8988T (cell line): ENCODE data around the gene ZFP64.
A peak's percentile ranks its signal among the peaks of the same experiment; 100 is the strongest.
"Not testable (repeated sequence)": the region's sequence is repeated elsewhere in the genome, so short reads cannot be mapped to it uniquely, and the experiment has no call there.

Experiments
- DNase-seq: peaks from one replicate; pipeline ENCODE4 v3.0.0; 2011

ZFP64 gene

GRCh38 chr20:52191132-52191915 is at the start of gene ZFP64:
TSS of gene ZFP64 (minus strand) at chr20:52191779. CDS start at chr20:52191636, 143 bp downstream.
- DNase-seq = peak; percentile 66

GRCh38 chr20:52240802-52241201 is 49.2 kb upstream of the ZFP64 start:
- no peak for DNase-seq

GRCh38 chr20:52239102-52239501 is 47.5 kb upstream of the ZFP64 start:
- no peak for DNase-seq

- no peak for DNase-seq
Measured at GRCh38 chr20:52236292-52236691, 44.7 kb upstream of the ZFP64 start.

GRCh38 chr20:52235129-52235528 is 43.5 kb upstream of the ZFP64 start:
- no peak for DNase-seq

- no peak for DNase-seq
Measured at GRCh38 chr20:52234302-52235045, 42.9 kb upstream of the ZFP64 start.

GRCh38 chr20:52231230-52231746 is 39.7 kb upstream of the ZFP64 start:
- DNase-seq = no peak

- no peak for DNase-seq
Measured at GRCh38 chr20:52230409-52230808, 38.8 kb upstream of the ZFP64 start.

GRCh38 chr20:52229346-52229745 is 37.8 kb upstream of the ZFP64 start:
- DNase-seq = not testable (repeated sequence)

GRCh38 chr20:52226370-52226769 is 34.8 kb upstream of the ZFP64 start:
- DNase-seq = no peak

GRCh38 chr20:52224920-52225319 is 33.3 kb upstream of the ZFP64 start:
- no peak for DNase-seq

- not testable (repeated sequence) for DNase-seq
Measured at GRCh38 chr20:52221362-52221761, 29.8 kb upstream of the ZFP64 start.

- not testable (repeated sequence) for DNase-seq
Measured at GRCh38 chr20:52220891-52221290, 29.3 kb upstream of the ZFP64 start.

GRCh38 chr20:52219441-52219840 is 27.9 kb upstream of the ZFP64 start:
- no peak for DNase-seq

GRCh38 chr20:52217689-52218395 is 26.3 kb upstream of the ZFP64 start:
- no peak for DNase-seq

GRCh38 chr20:52213995-52214394 is 22.4 kb upstream of the ZFP64 start:
- no peak for DNase-seq

- no peak for DNase-seq
Measured at GRCh38 chr20:52212943-52213342, 21.4 kb upstream of the ZFP64 start.

- DNase-seq = no peak
Measured at GRCh38 chr20:52210037-52210990, 18.7 kb upstream of the ZFP64 start.

- no peak for DNase-seq
Measured at GRCh38 chr20:52209154-52209571, 17.6 kb upstream of the ZFP64 start.

GRCh38 chr20:52207020-52207810 is 15.6 kb upstream of the ZFP64 start:
- no peak for DNase-seq

- no peak for DNase-seq
Measured at GRCh38 chr20:52204136-52204535, 12.6 kb upstream of the ZFP64 start.
